Activated CD4-positive, alpha-beta memory T cell treated with anti-CD3 and anti-CD28 coated beads for 36 hours (primary cell): ENCODE data around the gene GRID2IP. TPM values are rescaled to one million over a fixed set of nuclear protein-coding genes. Genes with fewer than 3 reads are reported as not detected.
"Not testable (repeated sequence)": the region's sequence is repeated elsewhere in the genome, so short reads cannot be mapped to it uniquely, and the experiment has no call there.

Source experiments
- CTCF ChIA-PET: fragments of 350-600 bp; sonication (Branson Sonifier 250); formaldehyde crosslinking; loops from one replicate; lab custom pipeline; 2021; ENCODE audit warnings: antibody characterized with exemption, inconsistent platforms; lab: Charles Lee
- POLR2A ChIA-PET: fragments of 350-600 bp; sonication (Branson Sonifier 250); formaldehyde crosslinking; loops from one replicate; lab custom pipeline; 2021; ENCODE audit warnings: antibody characterized with exemption; lab: Charles Lee
- DNase-seq: peaks from one replicate; pipeline ENCODE4 v3.0.0-alpha.2; 2020
- H3K27ac Mint-ChIP-seq: one replicate; pipeline ENCODE4 v1.8.0; 2021; ENCODE audit warnings: mixed read lengths
- H3K27me3 Mint-ChIP-seq: one replicate; pipeline ENCODE4 v1.8.0; 2021; ENCODE audit warnings: mixed read lengths
- H3K36me3 Mint-ChIP-seq: one replicate; pipeline ENCODE4 v1.8.0; 2021; ENCODE audit warnings: mixed read lengths
- H3K4me1 Mint-ChIP-seq: one replicate; pipeline ENCODE4 v1.8.0; 2021; ENCODE audit warnings: low read depth, mixed read lengths
- H3K4me3 Mint-ChIP-seq: one replicate; pipeline ENCODE4 v1.8.0; 2021; ENCODE audit warnings: mild to moderate bottlenecking, mixed read lengths
- H3K9me3 Mint-ChIP-seq: one replicate; pipeline ENCODE4 v1.8.0; 2021; ENCODE audit warnings: mixed read lengths
- intact Hi-C: fragments of 100-400 bp; cut with micrococcal nuclease; formaldehyde crosslinking; loops from one replicate; pipeline ENCODE4 v1.15.1; 2023
- total RNA-seq, 2 experiments: library from RNA; stranded (reverse); gene quantifications; one replicate each; pipeline ENCODE4 v1.2.3, GENCODE V29; 2021

Gene GRID2IP
- total RNA-seq, 2 experiments from 2014 or later: 0.19 to 0.21 TPM

DNA sequence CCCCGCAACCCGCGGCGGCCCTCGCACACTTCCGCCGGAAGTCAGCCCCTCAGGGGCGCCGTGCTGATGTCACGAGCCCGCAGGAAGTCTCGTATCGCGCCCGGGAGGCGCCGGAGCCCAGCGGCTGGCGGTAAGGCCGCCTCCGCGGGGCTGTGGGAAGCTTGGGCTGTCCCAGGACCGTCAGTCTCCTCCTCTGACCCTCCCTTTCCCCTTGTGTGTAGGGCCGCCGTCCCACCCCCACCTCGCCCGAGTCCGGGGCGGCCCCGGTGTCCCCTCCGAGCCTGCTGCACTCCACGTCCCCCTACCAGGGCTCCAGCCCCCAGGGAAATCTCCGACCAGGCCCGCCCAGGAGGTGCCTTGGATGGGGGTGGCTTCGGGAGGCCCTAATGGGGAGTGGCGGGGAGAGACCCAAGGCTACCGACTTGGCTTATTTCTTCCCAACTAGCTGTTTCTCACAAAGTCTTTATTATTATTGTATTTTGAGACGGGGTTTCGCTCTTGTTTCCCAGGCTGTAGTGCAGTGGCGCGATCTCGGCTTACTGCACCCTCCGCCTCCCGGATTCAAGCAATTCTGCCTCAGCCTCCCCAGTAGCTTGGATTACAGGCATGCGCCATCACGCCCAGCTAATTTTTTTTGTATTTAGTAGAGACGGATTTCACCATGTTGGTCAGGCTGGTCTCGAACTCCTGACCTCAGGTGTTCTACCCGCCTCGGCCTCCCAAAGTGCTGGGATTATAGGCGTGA is 26.3 kb upstream of the GRID2IP start, which contains the start of gene ZDHHC4:
Gene ZDHHC4, plus strand, starts transcription at position 86 of the 745 bp plus-strand sequence. CDS start 3,108 bp downstream, outside the sequence.
- DNase-seq: peak; percentile 93
- peaks cover 22% of the 10 kb centered on the region for H3K36me3 Mint-ChIP-seq
- POLR2A ChIA-PET: interaction anchor here (0.6 to 1.8 kb wide), 3 partner anchors 12 to 151 kb away, joined by 3 to 5 read pairs (median 4); partner anchors contain the start of gene INTS15
- intact Hi-C loops: loop anchor here (1.0 kb wide), 1 partner anchor 13 kb away; the partner anchor contains the start of gene INTS15
- H3K27me3 Mint-ChIP-seq: no peaks in the 10 kb centered on the region
- CTCF ChIA-PET: interaction anchor here (1.6 to 3.2 kb wide), 4 partner anchors 11 to 62 kb away, joined by 4 to 24 read pairs (median 6); partner anchors contain the start of gene INTS15
- H3K4me3 Mint-ChIP-seq: peak within 1 kb of the TSS; percentile 84
- H3K27ac Mint-ChIP-seq: peak within 1 kb of the TSS; percentile 85
- no peaks in the 10 kb centered on the region for H3K9me3 Mint-ChIP-seq
- H3K4me1 Mint-ChIP-seq: peaks cover 16% of the 10 kb centered on the region

DNA sequence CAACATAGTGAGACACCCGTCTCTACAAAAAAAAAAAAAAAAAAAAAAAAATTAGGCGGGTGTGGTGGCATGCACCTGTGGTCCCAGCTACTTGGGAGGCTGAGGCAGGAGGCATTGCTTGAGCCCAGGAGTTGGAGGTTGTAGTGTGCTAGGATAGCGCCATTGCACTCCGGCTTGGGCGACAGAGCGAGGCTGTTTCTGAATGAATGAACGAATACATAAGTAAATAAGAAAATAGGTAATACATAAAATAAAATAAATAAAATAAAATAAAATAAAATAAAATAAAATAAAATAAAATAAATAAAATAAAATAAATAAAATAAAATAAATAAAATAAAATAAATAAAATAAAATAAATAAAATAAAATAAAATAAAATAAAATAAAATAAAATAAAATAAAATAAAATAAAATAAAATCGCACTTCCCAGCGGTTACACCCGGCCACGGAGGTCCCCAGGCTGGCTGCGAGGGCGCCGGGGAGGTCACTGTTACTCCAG is 25.7 kb upstream of the GRID2IP start:
- H3K27me3 Mint-ChIP-seq, H3K9me3 Mint-ChIP-seq, POLR2A ChIA-PET: not testable (repeated sequence)
- Mint-ChIP-seq H3K4me3 (peak overlapping the region; percentile 84), H3K27ac (peak overlapping the region; percentile 71), H3K36me3 (peaks cover 16% of the 10 kb centered on the region), H3K4me1 (peaks cover 16% of the 10 kb centered on the region)
- CTCF ChIA-PET: interaction anchor here (0.8 to 3.2 kb wide), 5 partner anchors 11 to 720 kb away, joined by 3 to 24 read pairs (median 6); partner anchors contain the start of gene INTS15
- intact Hi-C loops: loop anchor here (1.0 kb wide), 1 partner anchor 13 kb away; the partner anchor contains the start of gene INTS15
- DNase-seq: peak; percentile 30

DNA sequence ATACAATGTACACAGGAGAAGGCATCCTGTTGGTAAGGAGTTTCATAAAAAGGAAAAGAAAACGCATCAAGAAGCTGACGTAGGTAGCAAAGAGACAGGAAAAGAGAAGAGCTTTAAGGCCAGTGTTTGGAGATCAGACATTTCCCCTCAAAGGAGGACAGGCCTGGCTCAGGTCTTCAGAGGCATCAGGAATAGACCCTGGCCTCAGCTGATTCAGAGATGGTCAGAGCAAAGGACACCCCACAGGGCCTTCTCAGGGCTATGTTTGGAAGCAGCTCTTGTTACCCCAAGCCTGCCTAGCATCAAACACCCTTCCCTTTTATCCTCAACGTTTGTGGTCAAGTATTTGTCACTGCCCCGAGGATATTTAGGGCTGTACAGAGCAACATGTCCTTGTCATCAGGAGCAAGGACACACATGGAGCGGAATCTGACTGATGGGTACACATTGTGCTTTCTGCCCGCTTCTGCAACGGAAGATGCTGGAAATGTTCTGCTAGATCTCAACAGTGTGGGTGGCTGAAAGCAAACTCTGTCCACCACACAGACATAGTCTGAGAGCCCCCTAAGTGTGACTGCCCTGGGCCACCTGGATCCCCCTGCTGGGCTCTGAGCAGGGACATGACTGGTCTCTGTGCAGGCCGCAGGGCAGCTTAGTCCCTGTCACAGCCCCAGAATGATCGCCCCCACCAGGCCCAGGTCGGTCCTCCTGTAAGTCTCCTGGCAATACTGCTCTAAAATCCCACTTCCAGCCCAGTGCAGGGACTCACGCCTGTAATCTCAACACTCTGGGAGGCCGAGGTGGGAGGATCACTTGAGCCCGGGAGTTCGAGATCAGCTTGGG is 25.0 kb upstream of the GRID2IP start:
- Mint-ChIP-seq H3K27ac (peak overlapping the region; percentile 33), H3K36me3 (peaks cover 10% of the 10 kb centered on the region), H3K27me3 (no peaks in the 10 kb centered on the region), H3K4me1 (peaks cover 18% of the 10 kb centered on the region), H3K4me3 (peak overlapping the region; percentile 76), H3K9me3 (no peaks in the 10 kb centered on the region)
- peak; percentile 24 for DNase-seq
- ChIA-PET CTCF (interaction anchor here (0.8 to 4.8 kb wide), 8 partner anchors 12 to 720 kb away, joined by 3 to 33 read pairs (median 4); partner anchors contain the start of gene INTS15), POLR2A (no interaction called here)
- intact Hi-C loops: no loop called here

DNA sequence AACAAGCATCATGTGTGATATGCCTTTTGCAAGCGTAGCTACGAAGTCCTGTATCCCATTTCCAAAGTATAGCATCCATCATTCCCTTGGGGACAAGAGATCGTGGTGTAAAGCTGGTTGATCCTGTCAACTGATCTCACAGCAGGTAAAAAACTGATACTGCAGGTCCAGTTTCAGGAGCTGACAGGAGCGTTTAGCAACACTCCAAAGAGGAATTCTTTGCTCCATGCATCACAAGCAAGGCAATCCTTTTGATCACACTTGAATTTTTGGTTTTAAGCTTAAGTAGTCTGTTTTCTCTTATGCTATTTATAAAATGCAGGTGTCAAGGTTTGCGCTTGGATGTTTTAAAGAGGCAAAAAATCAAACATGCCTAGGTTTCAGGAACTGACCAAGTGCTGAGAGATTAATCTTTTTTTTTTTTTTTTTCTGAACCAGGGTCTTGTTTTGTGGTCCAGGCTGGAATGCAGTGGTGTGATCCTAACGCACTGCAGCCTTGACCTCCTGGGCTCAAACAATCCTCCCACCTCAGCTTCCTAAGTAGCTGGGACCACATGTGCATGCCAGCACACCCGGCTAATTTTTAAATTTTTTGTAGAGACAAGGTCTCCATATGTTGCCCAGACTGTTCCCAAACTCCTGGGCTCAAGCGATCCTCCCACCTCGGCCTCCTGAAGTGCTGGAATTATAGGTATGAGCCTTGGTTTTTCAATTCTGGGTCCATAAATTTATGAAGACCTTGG is 24.2 kb upstream of the GRID2IP start:
- Mint-ChIP-seq H3K36me3 (peaks cover 5% of the 10 kb centered on the region), H3K9me3 (no peaks in the 10 kb centered on the region), H3K4me1 (peaks cover 18% of the 10 kb centered on the region), H3K27ac (no peak overlapping the region), H3K4me3 (peak overlapping the region; percentile 76), H3K27me3 (no peaks in the 10 kb centered on the region)
- ChIA-PET CTCF (interaction anchor here (0.8 to 4.8 kb wide), 9 partner anchors 12 to 60 kb away, joined by 3 to 33 read pairs (median 4); partner anchors contain the start of gene INTS15), POLR2A (no interaction called here)
- intact Hi-C loops: no loop called here
- DNase-seq: no peak

DNA sequence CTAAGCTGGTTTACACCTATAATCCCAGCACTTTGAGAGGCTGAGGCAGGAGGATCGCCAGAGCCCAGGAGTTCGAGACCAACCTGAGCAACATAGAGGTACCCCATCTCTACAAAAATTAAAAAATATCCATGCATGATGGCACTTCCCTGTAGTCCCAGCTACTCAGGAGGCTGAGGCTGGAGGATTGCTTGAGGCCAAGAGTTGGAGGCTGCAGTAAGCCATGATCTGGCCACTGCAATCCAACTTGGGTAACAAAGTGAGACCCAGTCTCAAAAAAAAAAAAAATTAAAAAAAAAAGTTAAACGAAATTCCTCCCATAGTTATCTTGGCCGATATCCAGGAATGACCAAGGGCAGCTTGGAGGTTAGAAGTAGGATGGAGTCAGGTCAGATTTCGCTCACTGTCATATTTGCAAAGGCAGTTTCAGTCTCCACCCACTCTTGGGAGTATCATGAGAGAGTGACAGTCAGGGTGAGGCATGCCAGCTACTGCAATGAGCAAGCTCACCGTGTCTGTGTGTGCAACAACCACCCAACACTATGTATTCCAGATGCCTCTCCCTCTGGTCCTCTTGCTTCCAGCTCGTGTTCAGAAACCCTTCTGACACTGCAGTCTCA is 20.0 kb upstream of the GRID2IP start:
- peaks cover 2% of the 10 kb centered on the region for H3K27me3 Mint-ChIP-seq
- CTCF ChIA-PET: interaction anchor here (0.7 to 0.9 kb wide), 2 partner anchors 38 to 51 kb away, joined by 3 read pairs; no protein-coding TSS in a partner anchor
- intact Hi-C loops: no loop called here
- no peak overlapping the region for H3K4me3 Mint-ChIP-seq
- H3K4me1 Mint-ChIP-seq: peaks cover 6% of the 10 kb centered on the region
- H3K27ac Mint-ChIP-seq: no peak overlapping the region
- peak; percentile 42 for DNase-seq
- POLR2A ChIA-PET: no interaction called here
- H3K36me3 Mint-ChIP-seq: no peaks in the 10 kb centered on the region
- no peaks in the 10 kb centered on the region for H3K9me3 Mint-ChIP-seq

DNA sequence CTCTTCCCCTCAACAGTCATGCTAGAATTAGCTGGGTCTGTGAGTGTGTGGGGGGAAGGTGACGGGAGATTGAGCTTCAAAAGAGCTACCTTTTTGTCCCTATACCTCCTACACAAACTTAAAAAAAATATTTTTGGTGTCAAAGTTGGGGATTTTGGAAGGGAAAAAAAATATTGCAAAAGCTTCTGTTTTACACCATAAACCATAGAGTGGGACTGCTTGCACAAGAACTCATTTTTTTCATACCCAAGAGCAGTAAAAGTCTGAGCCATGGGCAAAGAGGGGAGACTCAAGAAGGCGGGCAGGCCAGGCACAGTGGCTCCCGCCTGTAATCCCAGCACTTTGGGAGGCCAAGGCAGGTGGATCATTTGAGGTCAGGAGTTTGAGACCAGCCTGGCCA is 16.6 kb upstream of the GRID2IP start:
- DNase-seq: no peak
- H3K27me3 Mint-ChIP-seq: peaks cover 2% of the 10 kb centered on the region
- H3K27ac Mint-ChIP-seq: no peak overlapping the region
- intact Hi-C loops: no loop called here
- H3K4me3 Mint-ChIP-seq: no peak overlapping the region
- no peaks in the 10 kb centered on the region for H3K36me3 Mint-ChIP-seq
- H3K4me1 Mint-ChIP-seq: peaks cover 4% of the 10 kb centered on the region
- POLR2A ChIA-PET: no interaction called here
- CTCF ChIA-PET: no interaction called here
- H3K9me3 Mint-ChIP-seq: no peaks in the 10 kb centered on the region

DNA sequence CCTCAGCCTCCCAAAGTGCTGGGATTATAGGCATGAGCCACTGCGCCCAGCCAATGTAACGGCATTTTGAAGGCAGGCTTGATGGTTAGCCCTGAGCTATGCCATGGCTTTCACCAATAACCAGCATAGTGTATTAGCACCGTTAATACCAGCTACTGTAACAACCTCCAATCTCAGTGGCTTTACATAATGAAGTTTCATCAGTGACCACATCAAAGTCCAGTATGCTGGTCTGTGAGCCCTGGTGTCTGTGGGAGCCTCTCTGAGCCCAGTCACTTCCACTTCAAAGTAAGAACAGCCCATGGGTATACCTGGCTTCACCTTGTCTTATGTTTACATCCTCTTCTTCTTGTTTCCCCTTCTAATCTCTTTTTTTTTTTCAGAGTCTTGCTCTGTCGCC is 14.4 kb upstream of the GRID2IP start:
- Mint-ChIP-seq H3K9me3 (no peaks in the 10 kb centered on the region), H3K36me3 (no peaks in the 10 kb centered on the region), H3K4me1 (peaks cover 1% of the 10 kb centered on the region), H3K27ac (no peak overlapping the region), H3K4me3 (no peak overlapping the region), H3K27me3 (peaks cover 2% of the 10 kb centered on the region)
- DNase-seq: no peak
- intact Hi-C loops: no loop called here
- POLR2A ChIA-PET: no interaction called here
- CTCF ChIA-PET: interaction anchor here (2.0 kb wide), 1 partner anchor 38 kb away, joined by 4 read pairs; no protein-coding TSS in a partner anchor

DNA sequence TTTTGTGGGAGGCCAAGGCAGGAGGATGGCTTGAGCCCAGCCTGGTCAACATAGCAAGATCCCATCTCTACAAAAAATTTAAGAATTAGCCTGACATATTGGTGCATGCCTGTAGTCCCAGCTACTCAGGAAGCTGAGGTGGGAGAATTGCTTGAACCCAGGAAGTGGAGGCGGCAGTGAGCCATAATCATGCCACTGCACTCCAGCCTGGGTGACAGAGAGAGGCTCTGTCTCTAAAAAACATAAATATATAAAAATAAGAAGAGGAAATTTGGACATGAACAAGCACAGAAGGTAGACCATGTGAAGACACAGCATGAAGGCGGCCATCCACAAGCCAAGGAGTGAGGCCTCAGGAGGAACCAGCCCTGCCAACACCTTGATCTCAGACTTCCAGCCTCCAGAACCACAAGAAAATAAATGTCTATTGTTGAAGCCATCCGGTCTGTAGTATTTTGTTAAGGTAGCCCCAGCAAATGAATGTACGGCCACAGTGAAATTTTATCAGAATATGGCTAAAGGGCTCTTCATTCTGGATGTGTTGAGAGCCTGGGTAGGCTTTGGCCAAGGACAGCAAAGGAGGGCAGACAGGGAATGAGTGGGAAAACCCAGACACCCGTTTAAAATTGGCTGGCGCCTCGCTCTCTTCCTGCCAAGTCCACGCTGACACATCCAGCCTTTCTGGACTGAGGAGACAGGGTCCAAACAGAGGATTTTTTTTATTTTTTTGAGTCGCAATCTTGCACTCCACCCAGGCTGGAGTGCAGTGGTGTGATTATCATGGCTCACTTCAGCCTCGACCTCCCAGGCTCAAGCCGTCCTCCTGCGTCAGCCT is 12.9 kb upstream of the GRID2IP start:
- Mint-ChIP-seq H3K36me3 (no peaks in the 10 kb centered on the region), H3K9me3 (no peaks in the 10 kb centered on the region), H3K27me3 (peaks cover 4% of the 10 kb centered on the region), H3K4me3 (no peak overlapping the region), H3K27ac (no peak overlapping the region), H3K4me1 (peaks cover 1% of the 10 kb centered on the region)
- POLR2A ChIA-PET: no interaction called here
- intact Hi-C loops: no loop called here
- CTCF ChIA-PET: interaction anchor here (2.0 kb wide), 1 partner anchor 37 kb away, joined by 4 read pairs; no protein-coding TSS in a partner anchor
- DNase-seq: no peak

DNA sequence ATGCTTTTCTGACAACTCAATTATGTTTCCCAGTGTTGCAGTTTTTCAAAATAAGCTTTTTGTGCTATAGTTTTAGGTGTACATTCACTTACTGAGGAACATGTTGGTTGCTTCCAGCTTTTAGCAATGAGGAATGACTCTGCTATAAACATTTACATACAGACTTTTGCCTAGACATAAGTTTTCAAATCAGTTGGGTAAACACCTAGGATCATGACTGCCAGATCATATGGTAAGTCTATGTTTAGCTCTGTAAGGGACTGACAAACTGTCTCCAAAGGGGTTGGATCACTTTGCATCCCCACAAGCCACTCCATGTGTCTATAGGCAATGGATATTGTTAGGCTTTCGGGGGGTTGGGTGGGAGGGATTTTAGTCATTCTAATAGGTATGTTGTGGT is 10.8 kb upstream of the GRID2IP start:
- Mint-ChIP-seq H3K4me1 (peaks cover 1% of the 10 kb centered on the region), H3K27me3 (peaks cover 4% of the 10 kb centered on the region), H3K9me3 (no peaks in the 10 kb centered on the region), H3K4me3 (no peak overlapping the region), H3K27ac (no peak overlapping the region), H3K36me3 (no peaks in the 10 kb centered on the region)
- ChIA-PET CTCF (interaction anchor here (0.6 to 1.7 kb wide), 4 partner anchors 8 to 577 kb away, joined by 3 to 5 read pairs (median 3); no protein-coding TSS in a partner anchor), POLR2A (no interaction called here)
- DNase-seq: no peak
- intact Hi-C loops: no loop called here

DNA sequence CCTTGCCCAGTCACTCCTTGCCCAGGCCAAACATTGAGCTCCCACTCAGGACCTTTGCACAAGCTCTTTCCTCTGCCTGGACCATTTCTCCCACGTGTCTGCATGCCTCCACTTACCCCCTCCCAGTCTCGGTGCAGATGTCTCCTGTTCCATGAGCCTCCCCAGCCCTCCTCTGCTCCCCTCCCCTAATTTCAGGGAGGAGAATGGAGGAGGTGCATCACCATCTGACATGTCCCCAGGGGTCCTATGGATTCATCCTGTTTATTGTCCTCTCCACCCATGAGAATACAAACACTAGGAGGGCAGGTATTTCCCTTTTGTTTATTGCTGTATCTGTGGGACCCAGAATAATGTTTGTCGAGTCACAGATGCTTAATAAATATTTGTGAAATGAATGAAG is 8.6 kb upstream of the GRID2IP start:
- Mint-ChIP-seq H3K9me3 (no peaks in the 10 kb centered on the region), H3K36me3 (no peaks in the 10 kb centered on the region), H3K27me3 (peaks cover 4% of the 10 kb centered on the region), H3K4me1 (peaks cover 3% of the 10 kb centered on the region), H3K27ac (no peak overlapping the region), H3K4me3 (no peak overlapping the region)
- intact Hi-C loops: loop anchor here (1.0 kb wide), 1 partner anchor 44 kb away; no protein-coding TSS in a partner anchor
- DNase-seq: no peak
- CTCF ChIA-PET: interaction anchor here (1.0 to 3.0 kb wide), 3 partner anchors 37 to 47 kb away, joined by 3 to 24 read pairs (median 4); no protein-coding TSS in a partner anchor
- POLR2A ChIA-PET: no interaction called here
